GM23338 (cell line): ENCODE results near the gene INSRR. TPM values are rescaled to one million over a fixed set of nuclear protein-coding genes. Genes with fewer than 3 reads are reported as not detected.

Source experiments
- ATAC-seq: fragments of 200-7000 bp; cut with Tn5 transposase; 3 replicates; pipeline ENCODE4 v1.9.1; 2020
- DNase-seq: peaks from one replicate; pipeline ENCODE4 v3.0.0-alpha.2; 2015; ENCODE audit warnings: low spot score
- H2AFZ ChIP-seq: fragments of 200-600 bp; sonication (generic); 2 replicates; pipeline ENCODE4 v1.8.0; 2016; ENCODE audit warnings: antibody characterized with exemption, mild to moderate bottlenecking, moderate library complexity
- H3F3A ChIP-seq: fragments of 200-600 bp; sonication (generic); replicated peaks from 2 replicates; pipeline ENCODE4 v1.8.0; 2017; ENCODE audit warnings: antibody characterized with exemption, mixed run types, low read depth
- H3K27ac ChIP-seq: fragments of 200-600 bp; sonication (generic); 2 replicates; pipeline ENCODE4 v1.6.1; 2016; ENCODE audit warnings: low read depth
- H3K27me3 ChIP-seq: fragments of 200-600 bp; sonication (generic); 2 replicates; pipeline ENCODE4 v1.8.0; 2016; ENCODE audit warnings: mild to moderate bottlenecking, mixed run types, moderate library complexity; ENCODE audit not compliant: insufficient read depth
- H3K36me3 ChIP-seq: fragments of 200-600 bp; sonication (generic); 2 replicates; pipeline ENCODE4 v1.8.0; 2016; ENCODE audit warnings: mild to moderate bottlenecking; ENCODE audit not compliant: insufficient read depth
- H3K4me1 ChIP-seq: fragments of 200-600 bp; sonication (generic); 2 replicates; pipeline ENCODE4 v1.8.0; 2016; ENCODE audit warnings: mild to moderate bottlenecking, moderate library complexity; ENCODE audit not compliant: insufficient read depth
- H3K4me2 ChIP-seq: fragments of 200-600 bp; sonication (generic); 2 replicates; pipeline ENCODE4 v1.7.1; 2017; ENCODE audit warnings: mixed run types
- H3K4me3 ChIP-seq: fragments of 200-600 bp; sonication (generic); 2 replicates; pipeline ENCODE4 v1.6.1; 2016; ENCODE audit warnings: mixed run types
- H3K79me2 ChIP-seq: fragments of 200-600 bp; sonication (generic); replicated peaks from 2 replicates; pipeline ENCODE4 v1.8.0; 2017; ENCODE audit warnings: mild to moderate bottlenecking; ENCODE audit not compliant: insufficient read depth
- H3K9me2 ChIP-seq: fragments of 200-600 bp; sonication (generic); 2 replicates; pipeline ENCODE4 v1.8.0; 2017; ENCODE audit not compliant: insufficient read depth
- H4K20me1 ChIP-seq: fragments of 200-600 bp; sonication (generic); replicated peaks from 2 replicates; pipeline ENCODE4 v1.8.0; 2017; ENCODE audit warnings: mild to moderate bottlenecking; ENCODE audit not compliant: insufficient read depth
- H3K27ac Mint-ChIP-seq: 2 replicates; pipeline ENCODE4 v1.8.0; 2020; ENCODE audit warnings: inconsistent platforms, mild to moderate bottlenecking, moderate library complexity, mixed read lengths
- H3K27me3 Mint-ChIP-seq: 3 replicates; pipeline ENCODE4 v1.8.0; 2022; ENCODE audit warnings: low read depth, mild to moderate bottlenecking, moderate library complexity, mixed read lengths, inconsistent platforms; ENCODE audit not compliant: insufficient read depth, poor library complexity
- H3K36me3 Mint-ChIP-seq: 3 replicates; pipeline ENCODE4 v1.8.0; 2021; ENCODE audit warnings: low read depth, mild to moderate bottlenecking, inconsistent platforms, moderate library complexity, mixed read lengths
- H3K4me1 Mint-ChIP-seq: 3 replicates; pipeline ENCODE4 v1.8.0; 2020; ENCODE audit warnings: mild to moderate bottlenecking, inconsistent platforms, mixed read lengths
- H3K4me3 Mint-ChIP-seq: 3 replicates; pipeline ENCODE4 v1.8.0; 2021; ENCODE audit warnings: moderate library complexity, mild to moderate bottlenecking, inconsistent platforms, mixed read lengths
- H3K9me3 Mint-ChIP-seq: 3 replicates; pipeline ENCODE4 v1.8.0; 2020; ENCODE audit warnings: moderate library complexity, mild to moderate bottlenecking, inconsistent platforms, mixed read lengths
- CTCF ChIP-seq, 2 experiments: fragments of 200-600 bp in 1 of 2; sonication (generic) in 1 of 2; conservative IDR thresholded peaks; 2 replicates each; pipeline versions ENCODE4 v1.5.1 to v1.6.1; 2016 to 2017; ENCODE audit warnings: antibody characterized with exemption in 2 of 2, low read depth in 2 of 2, mild to moderate bottlenecking in 2 of 2, moderate library complexity in 1 of 2
- ETS1 ChIP-seq: IDR thresholded peaks from 2 replicates; pipeline ENCODE4 v1.6.1; 2016; ENCODE audit warnings: antibody characterized with exemption
- EZH2 ChIP-seq: fragments of 200-600 bp; sonication (generic); IDR thresholded peaks from one replicate; pipeline ENCODE4 v1.8.0; 2017; ENCODE audit warnings: antibody characterized with exemption, mild to moderate bottlenecking, low read depth; ENCODE audit not compliant: unreplicated experiment
- EZH2phosphoT487 ChIP-seq: fragments of 200-600 bp; sonication (generic); IDR thresholded peaks from one replicate; pipeline ENCODE4 v1.8.1; 2018; ENCODE audit warnings: antibody characterized with exemption; ENCODE audit not compliant: unreplicated experiment
- JUNB ChIP-seq: IDR thresholded peaks from one replicate; pipeline ENCODE4 v1.6.1; 2016; ENCODE audit warnings: antibody characterized with exemption; ENCODE audit not compliant: unreplicated experiment
- NANOG ChIP-seq: IDR thresholded peaks from 2 replicates; pipeline ENCODE4 v1.6.1; 2016; ENCODE audit warnings: antibody characterized with exemption, borderline replicate concordance
- POLR2AphosphoS5 ChIP-seq: IDR thresholded peaks from 2 replicates; pipeline ENCODE4 v1.6.1; 2016; ENCODE audit warnings: antibody characterized with exemption, low read depth
- ZNF114 ChIP-seq: fragments of 250-450 bp; sonication (Bioruptor Pico); IDR thresholded peaks from 2 replicates; pipeline ENCODE4 v1.5.0; 2020; ENCODE audit warnings: mild to moderate bottlenecking, moderate library complexity
- ZNF331 ChIP-seq: fragments of 250-450 bp; sonication (Bioruptor Pico); IDR thresholded peaks from 2 replicates; pipeline ENCODE4 v1.5.0; 2020; ENCODE audit warnings: low read depth, mild to moderate bottlenecking, moderate library complexity
- ZNF462 ChIP-seq: fragments of 250-450 bp; sonication (Bioruptor Pico); IDR thresholded peaks from 2 replicates; pipeline ENCODE4 v1.5.0; 2020; ENCODE audit warnings: mild to moderate bottlenecking, moderate library complexity
- polyA plus RNA-seq: library from polyadenylated mRNA; unstranded; fragments of >200 nt; fragmentation: Nextera tagmentation; extraction: Ambion mirVana; gene quantifications from 2 replicates; pipeline ENCODE4 v1.2.1, GENCODE V29; 2016
- total RNA-seq: library from RNA; depleted of rRNA; stranded (reverse); fragments of >200 nt; shearing (Covaris generic); gene quantifications from 2 replicates; pipeline ENCODE4 v1.2.3, GENCODE V29; 2014

The INSRR gene
- total and polyA plus RNA-seq, 2 experiments from 2014 or later, result not detected

- peaks cover 12% of the 10 kb centered on the region for H3K4me1 Mint-ChIP-seq
- peaks cover 28% of the 10 kb centered on the region for H3K27me3 Mint-ChIP-seq
- Histone ChIP-seq H4K20me1 (no peaks in the 10 kb centered on the region), H3K9me2 (no peaks in the 10 kb centered on the region), H3K27ac (no peak overlapping the region), H3F3A (no peaks in the 10 kb centered on the region; the same call in 1 of the 2 replicates), H3K36me3 (no peaks in the 10 kb centered on the region), H2AFZ (no peak overlapping the region), H3K4me2 (no peak overlapping the region), H3K79me2 (no peaks in the 10 kb centered on the region), H3K27me3 (peaks cover 8% of the 10 kb centered on the region; the same call in 1 of the 2 replicates), H3K4me1 (peaks cover 3% of the 10 kb centered on the region; the same call in 1 of the 2 replicates), H3K4me3 (no peak overlapping the region)
- H3K9me3 Mint-ChIP-seq, result no peaks in the 10 kb centered on the region
- ATAC-seq (no peak), DNase-seq (no peak)
- TF ChIP-seq JUNB (no peak), EZH2phosphoT487 (no peak), EZH2 (no peak), NANOG (no peak), ETS1 (no peak), CTCF (conservative IDR thresholded peaks at IDR 0.05; ENCODE audit: low read depth in 2 of 2) (no peak), ZNF331 (no peak), POLR2AphosphoS5 (no peak), ZNF114 (CRISPR knock-in tag) (no peak), ZNF462 (CRISPR knock-in tag) (no peak)
- no peak overlapping the region for H3K27ac Mint-ChIP-seq
- no peaks in the 10 kb centered on the region for H3K36me3 Mint-ChIP-seq
- no peak overlapping the region for H3K4me3 Mint-ChIP-seq
Observed at GRCh38 chr1:156906206-156906906, 47.4 kb upstream of the INSRR start.
